Hepatocyte (in vitro differentiated cells): ENCODE data around the gene CEP170B.

ENCODE experiments used
- EZH2 ChIP-seq: fragments of 200-600 bp; sonication (generic); IDR thresholded peaks from 2 replicates; pipeline ENCODE4 v1.6.1; 2016; ENCODE audit warnings: antibody characterized with exemption, mild to moderate bottlenecking, borderline replicate concordance
- EZH2phosphoT487 ChIP-seq: fragments of 200-600 bp; sonication (generic); IDR thresholded peaks from one replicate; pipeline ENCODE4 v1.6.1; 2018; ENCODE audit warnings: antibody characterized with exemption, mild to moderate bottlenecking, low read depth, moderate library complexity; ENCODE audit not compliant: unreplicated experiment, severe bottlenecking
- TF ChIP-seq, protein P1 (sequence below): fragments of 200-600 bp; sonication (generic); IDR thresholded peaks from 2 replicates; pipeline ENCODE4 v1.5.1; 2016; ENCODE audit warnings: antibody characterized with exemption, mild to moderate bottlenecking; ENCODE audit not compliant: poor library complexity

DNA sequence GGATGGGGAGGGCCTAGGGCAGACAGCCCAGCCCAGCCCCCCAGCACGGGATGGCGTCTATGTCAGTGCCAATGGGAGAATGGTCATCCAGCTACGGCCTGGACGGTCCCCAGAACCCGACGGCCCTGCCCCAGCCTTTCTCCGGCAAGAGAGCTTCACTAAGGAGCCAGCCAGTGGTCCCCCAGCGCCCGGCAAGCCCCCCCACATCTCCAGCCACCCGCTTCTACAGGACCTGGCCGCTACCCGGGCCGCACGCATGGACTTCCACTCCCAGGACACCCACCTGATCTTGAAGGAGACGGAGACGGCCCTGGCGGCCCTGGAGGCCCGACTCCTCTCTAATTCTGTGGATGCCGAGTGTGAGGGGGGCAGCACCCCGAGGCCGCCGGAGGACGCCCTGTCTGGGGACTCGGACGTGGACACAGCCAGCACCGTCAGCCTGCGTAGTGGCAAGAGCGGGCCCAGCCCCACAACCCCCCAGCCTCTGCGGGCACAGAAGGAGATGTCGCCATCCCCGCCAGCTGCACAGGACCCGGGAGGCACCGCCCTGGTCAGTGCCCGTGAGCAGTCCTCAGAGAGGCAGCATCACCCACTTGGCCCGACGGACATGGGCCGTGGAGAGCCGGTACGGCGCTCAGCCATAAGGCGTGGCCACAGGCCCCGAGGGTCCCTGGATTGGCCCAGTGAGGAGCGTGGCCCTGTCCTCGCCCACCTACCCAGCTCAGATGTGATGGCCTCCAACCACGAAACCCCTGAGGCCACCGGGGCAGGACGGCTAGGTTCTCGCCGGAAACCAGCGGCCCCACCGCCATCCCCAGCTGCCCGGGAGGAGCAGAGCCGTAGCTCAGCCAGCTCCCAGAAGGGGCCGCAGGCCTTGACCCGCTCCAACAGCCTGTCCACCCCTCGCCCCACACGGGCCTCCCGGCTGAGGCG, 21.9 kb downstream of the CEP170B start:
- TF ChIP-seq, protein P1, sequence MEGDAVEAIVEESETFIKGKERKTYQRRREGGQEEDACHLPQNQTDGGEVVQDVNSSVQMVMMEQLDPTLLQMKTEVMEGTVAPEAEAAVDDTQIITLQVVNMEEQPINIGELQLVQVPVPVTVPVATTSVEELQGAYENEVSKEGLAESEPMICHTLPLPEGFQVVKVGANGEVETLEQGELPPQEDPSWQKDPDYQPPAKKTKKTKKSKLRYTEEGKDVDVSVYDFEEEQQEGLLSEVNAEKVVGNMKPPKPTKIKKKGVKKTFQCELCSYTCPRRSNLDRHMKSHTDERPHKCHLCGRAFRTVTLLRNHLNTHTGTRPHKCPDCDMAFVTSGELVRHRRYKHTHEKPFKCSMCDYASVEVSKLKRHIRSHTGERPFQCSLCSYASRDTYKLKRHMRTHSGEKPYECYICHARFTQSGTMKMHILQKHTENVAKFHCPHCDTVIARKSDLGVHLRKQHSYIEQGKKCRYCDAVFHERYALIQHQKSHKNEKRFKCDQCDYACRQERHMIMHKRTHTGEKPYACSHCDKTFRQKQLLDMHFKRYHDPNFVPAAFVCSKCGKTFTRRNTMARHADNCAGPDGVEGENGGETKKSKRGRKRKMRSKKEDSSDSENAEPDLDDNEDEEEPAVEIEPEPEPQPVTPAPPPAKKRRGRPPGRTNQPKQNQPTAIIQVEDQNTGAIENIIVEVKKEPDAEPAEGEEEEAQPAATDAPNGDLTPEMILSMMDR: no peak
- no peak for TF ChIP-seq EZH2
- TF ChIP-seq EZH2phosphoT487: no peak
